Ascending aorta (tissue), 2 donors: ENCODE measurements around the gene SNAP29. TPM values are rescaled to one million over a fixed set of nuclear protein-coding genes. Genes with fewer than 3 reads are reported as not detected.

Experiments
- DNase-seq, 2 donors: peaks; one replicate each; pipeline ENCODE4 v3.0.0-alpha.2; 2019; ENCODE audit warnings: low spot score in 2 of 2
- H3K27ac ChIP-seq, 2 donors: fragments of 200-600 bp; sonication (generic); one replicate each; pipeline ENCODE4 v1.5.1; 2016 to 2017; ENCODE audit warnings: mild to moderate bottlenecking in 1 of 2
- H3K27me3 ChIP-seq: fragments of 200-600 bp; sonication (generic); one replicate; pipeline ENCODE4 v1.5.1; 2017
- H3K36me3 ChIP-seq, 2 donors: fragments of 200-600 bp; sonication (generic); one replicate each; pipeline ENCODE4 v1.5.1; 2016
- H3K4me1 ChIP-seq, 2 donors: fragments of 200-600 bp; sonication (generic); one replicate each; pipeline ENCODE4 v1.5.1; 2016 to 2017; ENCODE audit warnings: mild to moderate bottlenecking in 1 of 2
- H3K4me3 ChIP-seq, 2 donors: fragments of 200-600 bp; sonication (generic); one replicate each; pipeline ENCODE4 v1.5.1; 2016 to 2017; ENCODE audit warnings: mild to moderate bottlenecking in 1 of 2
- H3K9me3 ChIP-seq, 2 donors: fragments of 200-600 bp; sonication (generic); one replicate each; pipeline ENCODE4 v1.5.1; 2016
- intact Hi-C: fragments of 100-400 bp; cut with DNase I; formaldehyde crosslinking; loops from one replicate; pipeline ENCODE4 v1.15.1; 2023
- total RNA-seq: library from RNA; depleted of rRNA; stranded (reverse); fragments of >200 nt; gene quantifications from one replicate; pipeline ENCODE4 v1.1.0, GENCODE V29; 2016
- TF ChIP-seq, protein P1 (sequence below), 3 experiments: fragments of 200-600 bp in 2 of 3; fragments of 450-650 bp in 1 of 3; sonication (generic) in 2 of 3; IDR thresholded peaks; one replicate each; pipeline ENCODE4 v1.5.1; 2016 to 2019; ENCODE audit warnings: antibody characterized with exemption in 3 of 3, mild to moderate bottlenecking in 1 of 3, moderate library complexity in 1 of 3

SNAP29 gene
- total RNA-seq, 1 donor from 2014 or later = 24.6 TPM

DNA sequence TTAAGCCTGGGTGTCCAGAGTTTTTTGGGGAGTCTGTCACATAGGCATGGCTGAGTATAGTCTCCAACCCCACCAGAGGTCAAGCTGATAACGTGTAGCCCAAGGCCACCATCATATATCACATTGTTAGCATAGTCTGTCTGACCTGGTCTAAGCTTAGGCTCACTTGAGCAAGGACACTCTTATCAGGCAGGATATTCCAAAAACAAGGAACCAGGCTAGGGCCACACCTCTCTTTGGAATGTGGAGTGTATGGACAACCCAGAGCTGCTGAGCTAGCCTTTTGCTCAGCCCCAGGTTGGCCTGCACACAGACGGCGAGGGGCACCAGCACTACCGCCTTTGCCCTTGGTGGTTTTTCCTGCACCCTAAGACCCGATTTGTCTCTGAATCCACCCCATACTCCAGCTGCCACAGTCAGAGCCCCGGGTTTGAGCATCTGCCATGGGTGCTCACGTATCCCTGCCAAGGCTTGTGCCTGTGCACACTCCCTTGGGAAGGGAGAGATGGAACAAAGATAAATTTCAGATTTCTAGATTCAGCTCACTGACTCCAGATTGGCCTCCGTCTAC lies 7.2 kb downstream of the SNAP29 start:
- Histone ChIP-seq H3K9me3 (no peaks in the 10 kb centered on the region), H3K27ac (no peak overlapping the region), H3K27me3 (no peaks in the 10 kb centered on the region), H3K4me1 (peaks cover 0 to 4% of the 10 kb centered on the region in 2 donors), H3K36me3 (peaks cover 12% of the 10 kb centered on the region in 2 donors), H3K4me3 (no peak overlapping the region)
- TF ChIP-seq, protein P1, sequence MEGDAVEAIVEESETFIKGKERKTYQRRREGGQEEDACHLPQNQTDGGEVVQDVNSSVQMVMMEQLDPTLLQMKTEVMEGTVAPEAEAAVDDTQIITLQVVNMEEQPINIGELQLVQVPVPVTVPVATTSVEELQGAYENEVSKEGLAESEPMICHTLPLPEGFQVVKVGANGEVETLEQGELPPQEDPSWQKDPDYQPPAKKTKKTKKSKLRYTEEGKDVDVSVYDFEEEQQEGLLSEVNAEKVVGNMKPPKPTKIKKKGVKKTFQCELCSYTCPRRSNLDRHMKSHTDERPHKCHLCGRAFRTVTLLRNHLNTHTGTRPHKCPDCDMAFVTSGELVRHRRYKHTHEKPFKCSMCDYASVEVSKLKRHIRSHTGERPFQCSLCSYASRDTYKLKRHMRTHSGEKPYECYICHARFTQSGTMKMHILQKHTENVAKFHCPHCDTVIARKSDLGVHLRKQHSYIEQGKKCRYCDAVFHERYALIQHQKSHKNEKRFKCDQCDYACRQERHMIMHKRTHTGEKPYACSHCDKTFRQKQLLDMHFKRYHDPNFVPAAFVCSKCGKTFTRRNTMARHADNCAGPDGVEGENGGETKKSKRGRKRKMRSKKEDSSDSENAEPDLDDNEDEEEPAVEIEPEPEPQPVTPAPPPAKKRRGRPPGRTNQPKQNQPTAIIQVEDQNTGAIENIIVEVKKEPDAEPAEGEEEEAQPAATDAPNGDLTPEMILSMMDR (IDR thresholded peaks at IDR 0.05) = no peak
- no peak for DNase-seq
- intact Hi-C loops = no loop called here

DNA sequence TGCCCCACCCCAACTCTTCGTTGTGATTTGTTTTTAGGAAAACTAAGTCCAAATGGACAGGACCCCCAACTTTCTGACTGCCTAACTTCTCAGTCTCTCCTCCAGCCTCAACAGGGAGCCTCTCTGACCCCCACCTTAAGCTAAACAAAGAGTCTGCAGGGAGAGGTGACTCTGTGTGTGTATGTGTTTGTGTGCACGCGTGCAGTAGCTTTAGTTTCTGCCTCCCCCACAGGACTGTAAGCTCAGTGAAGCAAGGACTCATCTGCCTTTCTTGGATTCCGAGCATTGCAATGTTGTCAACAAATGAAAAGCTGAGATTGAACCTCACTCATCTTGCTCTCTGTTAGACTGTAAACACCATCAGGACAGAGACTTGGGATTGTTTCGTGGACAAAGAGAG lies 7.9 kb downstream of the SNAP29 start:
- TF ChIP-seq, protein P1 (IDR thresholded peaks at IDR 0.05) = no peak
- peaks cover 0 to 4% of the 10 kb centered on the region in 2 donors for H3K4me1 ChIP-seq
- no peak overlapping the region for H3K4me3 ChIP-seq
- no peaks in the 10 kb centered on the region for H3K27me3 ChIP-seq
- H3K27ac ChIP-seq = peak overlapping the region; percentile 61 to 68
- intact Hi-C loops = no loop called here
- DNase-seq = no peak
- peaks cover 14 to 20% of the 10 kb centered on the region in 2 donors for H3K36me3 ChIP-seq
- H3K9me3 ChIP-seq = no peaks in the 10 kb centered on the region

DNA sequence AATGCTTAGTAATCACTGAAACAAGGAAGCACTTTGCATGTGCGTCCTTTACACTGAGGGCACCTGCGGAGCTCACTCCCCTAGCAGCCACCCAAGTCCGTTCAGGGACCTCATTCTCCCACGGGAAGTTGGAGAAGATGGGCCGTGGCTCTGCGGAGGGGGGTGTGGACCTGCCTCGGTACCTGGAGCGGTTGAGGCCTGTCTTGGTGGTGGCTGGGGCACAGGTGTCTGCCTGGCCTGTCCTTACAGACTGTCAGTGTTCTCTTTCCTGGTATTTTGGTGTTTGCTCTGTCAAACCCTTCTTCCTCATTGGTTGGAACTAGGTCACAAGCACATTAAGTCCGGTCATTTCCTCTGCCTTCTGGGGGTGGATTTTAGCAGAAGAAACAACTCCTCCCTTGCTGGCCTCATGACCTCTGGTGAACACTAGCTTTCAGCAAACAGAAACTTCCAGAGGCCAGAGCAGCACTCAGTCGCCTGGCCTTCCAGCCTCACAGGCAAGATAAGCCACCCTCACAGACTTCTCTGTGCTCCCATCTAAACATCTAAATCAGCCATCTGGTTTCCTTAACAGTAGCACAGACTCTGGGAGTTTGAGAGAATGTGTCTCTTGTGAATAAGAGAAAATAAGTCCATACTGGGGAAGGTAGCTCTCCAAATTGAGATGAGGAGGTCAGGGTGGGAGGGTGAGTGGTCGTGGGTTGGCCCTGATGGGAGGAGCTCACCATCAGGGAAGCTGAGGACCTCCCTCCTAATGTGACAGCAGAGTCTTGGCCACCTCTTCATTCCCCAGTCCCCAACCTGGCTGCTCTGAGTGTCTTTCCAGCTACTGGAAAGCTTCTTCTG lies 8.6 kb downstream of the SNAP29 start:
- no peaks in the 10 kb centered on the region for H3K27me3 ChIP-seq
- H3K9me3 ChIP-seq = no peaks in the 10 kb centered on the region
- H3K27ac ChIP-seq = peak overlapping the region; percentile 61 to 68
- TF ChIP-seq, protein P1 (IDR thresholded peaks at IDR 0.05) = no peak
- peaks cover 0 to 4% of the 10 kb centered on the region in 2 donors for H3K4me1 ChIP-seq
- H3K36me3 ChIP-seq = peaks cover 14 to 27% of the 10 kb centered on the region in 2 donors
- peak; percentile 22 to 66 for DNase-seq
- H3K4me3 ChIP-seq = no peak overlapping the region
- intact Hi-C loops = no loop called here

DNA sequence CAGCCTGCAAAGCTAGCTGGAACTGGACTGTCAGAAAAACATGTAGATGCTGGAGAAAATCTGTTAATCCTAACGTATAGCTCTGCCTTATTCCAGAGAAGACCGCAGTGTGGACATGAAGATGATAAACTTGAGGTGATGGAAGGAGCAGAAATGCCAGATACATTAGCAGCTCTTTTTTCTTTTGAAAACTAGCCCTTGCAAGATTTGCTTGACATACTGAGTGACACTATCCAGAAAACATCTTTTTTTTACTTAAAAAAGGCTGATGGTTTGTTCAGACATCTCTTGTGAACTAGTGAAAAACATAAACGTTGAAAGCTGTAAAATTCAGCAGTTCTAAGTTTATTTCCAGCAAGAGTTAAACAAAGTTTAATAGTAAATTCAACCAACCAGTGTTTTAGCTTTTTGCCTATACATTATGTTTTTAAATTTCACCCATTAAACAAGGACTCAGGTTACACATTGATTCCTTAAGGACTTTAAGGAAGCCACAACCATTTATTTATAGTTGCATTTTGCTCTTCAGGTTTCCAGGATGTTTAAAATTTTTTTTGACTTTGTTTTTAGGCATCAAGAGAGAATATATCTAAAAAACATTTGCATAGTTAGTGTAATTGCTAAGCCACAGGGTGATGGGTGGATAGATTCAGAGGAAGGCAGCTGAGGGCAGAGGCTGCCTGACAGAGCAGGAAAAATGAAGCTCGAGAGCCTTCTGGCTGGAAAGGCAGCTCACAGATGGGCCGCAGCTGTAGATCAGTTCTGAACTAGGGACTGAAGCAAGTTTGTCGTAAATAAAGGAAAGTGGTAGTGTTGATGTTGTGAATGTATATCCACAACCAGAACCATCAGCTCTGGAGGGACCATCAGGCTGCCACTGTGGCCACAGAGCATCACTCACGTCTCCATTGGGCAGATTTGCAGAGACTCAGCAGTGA lies 9.5 kb downstream of the SNAP29 start:
- peaks cover 19 to 32% of the 10 kb centered on the region in 2 donors for H3K36me3 ChIP-seq

DNA sequence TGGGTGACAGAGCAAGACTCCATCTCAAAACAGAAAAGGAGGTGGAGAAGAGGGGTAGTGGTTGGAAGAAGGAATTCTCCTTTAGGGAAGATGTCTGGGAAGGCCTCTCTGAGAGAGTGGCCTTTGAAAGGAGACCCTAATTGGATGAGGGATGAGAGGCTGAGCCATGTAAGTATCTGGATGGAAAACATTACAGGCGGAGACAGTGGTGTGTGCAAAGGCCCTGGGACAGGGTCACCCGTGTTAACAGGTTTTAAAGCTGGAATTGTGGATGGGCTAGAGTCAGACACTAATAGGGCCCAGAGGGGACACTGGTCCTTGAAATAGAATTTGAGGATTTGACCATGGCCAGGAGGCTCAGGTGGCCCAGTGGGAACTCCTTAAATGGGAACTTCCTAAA lies 10.4 kb downstream of the SNAP29 start:
- intact Hi-C loops = no loop called here
- Histone ChIP-seq H3K9me3 (no peaks in the 10 kb centered on the region), H3K4me3 (no peak overlapping the region), H3K4me1 (peaks cover 0 to 4% of the 10 kb centered on the region in 2 donors), H3K27ac (no peak overlapping the region), H3K36me3 (peaks cover 19 to 35% of the 10 kb centered on the region in 2 donors), H3K27me3 (no peaks in the 10 kb centered on the region)
- TF ChIP-seq, protein P1 (IDR thresholded peaks at IDR 0.05) = no peak
- no peak for DNase-seq

More for the DNA sequence above, 9.5 kb downstream of the SNAP29 start:
- Histone ChIP-seq H3K9me3 (no peaks in the 10 kb centered on the region), H3K27ac (peak overlapping the region; percentile 60 to 68), H3K4me1 (peaks cover 0 to 4% of the 10 kb centered on the region in 2 donors), H3K27me3 (no peaks in the 10 kb centered on the region), H3K4me3 (no peak overlapping the region)
- no peak for DNase-seq
- TF ChIP-seq, protein P1 (IDR thresholded peaks at IDR 0.05) = no peak
- intact Hi-C loops = no loop called here
